OCI-LY3 (cell line): ENCODE data around the gene TNFRSF8.

Experiments used
- EZH2phosphoT487 ChIP-seq: fragments of 200-600 bp; shearing (Covaris generic); IDR thresholded peaks from 2 replicates; pipeline ENCODE4 v1.6.1; 2018; ENCODE audit warnings: antibody characterized with exemption, mixed run types, low read depth
- TF ChIP-seq, protein P1 (sequence below): fragments of 200-600, 300-600 bp; sonication (generic); IDR thresholded peaks from 2 replicates; pipeline ENCODE4 v1.5.1; 2014; ENCODE audit warnings: antibody characterized with exemption, low read length, low read depth

GRCh38 chr1:12065872-12066271, 2.8 kb downstream of the TNFRSF8 start:
- TF ChIP-seq, protein P1, sequence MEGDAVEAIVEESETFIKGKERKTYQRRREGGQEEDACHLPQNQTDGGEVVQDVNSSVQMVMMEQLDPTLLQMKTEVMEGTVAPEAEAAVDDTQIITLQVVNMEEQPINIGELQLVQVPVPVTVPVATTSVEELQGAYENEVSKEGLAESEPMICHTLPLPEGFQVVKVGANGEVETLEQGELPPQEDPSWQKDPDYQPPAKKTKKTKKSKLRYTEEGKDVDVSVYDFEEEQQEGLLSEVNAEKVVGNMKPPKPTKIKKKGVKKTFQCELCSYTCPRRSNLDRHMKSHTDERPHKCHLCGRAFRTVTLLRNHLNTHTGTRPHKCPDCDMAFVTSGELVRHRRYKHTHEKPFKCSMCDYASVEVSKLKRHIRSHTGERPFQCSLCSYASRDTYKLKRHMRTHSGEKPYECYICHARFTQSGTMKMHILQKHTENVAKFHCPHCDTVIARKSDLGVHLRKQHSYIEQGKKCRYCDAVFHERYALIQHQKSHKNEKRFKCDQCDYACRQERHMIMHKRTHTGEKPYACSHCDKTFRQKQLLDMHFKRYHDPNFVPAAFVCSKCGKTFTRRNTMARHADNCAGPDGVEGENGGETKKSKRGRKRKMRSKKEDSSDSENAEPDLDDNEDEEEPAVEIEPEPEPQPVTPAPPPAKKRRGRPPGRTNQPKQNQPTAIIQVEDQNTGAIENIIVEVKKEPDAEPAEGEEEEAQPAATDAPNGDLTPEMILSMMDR: no peak
- TF ChIP-seq EZH2phosphoT487: 0 out of 2 replicates have a peak, but pooled peaks have one; percentile 26
